Kidney capillary endothelial cell (primary cell): ENCODE data around the gene CPD.
A peak's percentile ranks its signal among the peaks of the same experiment; 100 is the strongest.
"Not testable (repeated sequence)": the region's sequence is repeated elsewhere in the genome, so short reads cannot be mapped to it uniquely, and the experiment has no call there.

ENCODE experiments used
- DNase-seq: peaks from one replicate; pipeline ENCODE4 v3.0.0-alpha.2; 2018; ENCODE audit warnings: low spot score

Gene CPD

GRCh38 chr17:30378825-30379302 is at the start of gene CPD:
Gene CPD, plus strand, starts transcription at chr17:30378927. Its CDS starts 54 bp downstream, at chr17:30378981.
- peak; percentile 93 for DNase-seq

GRCh38 chr17:30332057-30332542 is 46.6 kb upstream of the CPD start:
- DNase-seq, result no peak

DNA sequence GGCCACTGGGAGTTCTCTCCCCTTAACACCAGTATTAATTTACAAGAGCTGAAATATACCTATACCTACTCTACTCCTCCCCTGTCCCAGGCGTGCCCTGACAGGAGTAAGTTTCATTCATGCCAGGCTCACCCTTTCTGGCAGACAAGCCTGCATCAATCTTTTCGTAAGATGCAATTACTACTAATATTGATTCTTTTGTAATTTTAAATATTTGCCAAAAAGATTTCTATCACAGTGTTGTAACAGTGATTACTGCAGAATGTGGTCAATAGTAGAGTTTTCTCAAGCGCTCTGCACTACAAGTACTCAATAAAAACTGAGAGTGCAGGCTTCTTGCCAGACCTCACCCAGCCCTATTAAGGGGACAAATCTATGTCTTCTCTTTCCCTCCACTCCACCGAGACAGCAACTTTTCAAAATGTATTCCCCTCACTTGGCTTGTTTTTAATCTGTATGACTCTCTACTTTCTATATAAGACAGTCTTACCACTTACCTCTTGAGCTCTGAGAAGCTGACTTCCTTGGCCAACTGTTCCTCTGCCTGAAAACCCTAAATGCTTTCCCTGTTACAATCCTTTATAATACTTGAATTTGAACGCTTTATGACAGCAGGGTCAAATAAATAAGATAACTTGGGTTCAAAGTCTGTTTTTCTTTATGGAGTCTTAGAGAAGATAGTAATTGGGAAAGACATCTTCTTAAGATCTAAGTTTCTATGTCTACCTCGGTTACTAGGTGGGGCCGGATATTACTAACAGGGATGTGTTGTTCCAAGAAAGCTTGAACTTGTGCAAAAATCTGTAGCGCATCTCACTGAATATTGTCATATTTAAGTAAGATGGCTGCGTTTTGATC is 45.0 kb upstream of the CPD start, which contains the start of gene TMIGD1:
TMIGD1 (minus strand) TSS at position 555 of the 858 bp plus-strand sequence. CDS start 1,924 bp downstream, outside the sequence.
- no peak for DNase-seq

DNA sequence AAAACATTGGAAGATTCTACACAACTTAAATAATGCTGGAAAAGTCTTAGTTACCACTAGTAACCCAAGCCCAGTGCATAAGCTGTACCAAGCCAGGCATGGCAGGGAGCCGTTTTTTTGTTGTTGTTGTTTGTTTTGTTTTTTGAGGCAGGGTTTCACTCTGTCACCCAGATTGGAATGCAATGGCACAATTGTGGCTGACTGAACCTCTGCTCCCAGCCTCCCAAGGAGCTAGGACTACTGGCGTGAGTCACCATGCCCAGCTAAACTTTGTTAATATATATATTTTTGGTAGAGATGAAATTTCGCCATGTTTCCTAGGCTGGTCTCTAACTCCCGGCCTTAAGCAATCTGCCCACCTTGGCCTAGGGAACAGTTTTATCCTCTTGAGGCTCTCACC is 44.3 kb upstream of the CPD start:
- DNase-seq, result no peak

- DNase-seq, result peak; percentile 66
Observed at GRCh38 chr17:30336369-30337171, 42.2 kb upstream of the CPD start.

DNA sequence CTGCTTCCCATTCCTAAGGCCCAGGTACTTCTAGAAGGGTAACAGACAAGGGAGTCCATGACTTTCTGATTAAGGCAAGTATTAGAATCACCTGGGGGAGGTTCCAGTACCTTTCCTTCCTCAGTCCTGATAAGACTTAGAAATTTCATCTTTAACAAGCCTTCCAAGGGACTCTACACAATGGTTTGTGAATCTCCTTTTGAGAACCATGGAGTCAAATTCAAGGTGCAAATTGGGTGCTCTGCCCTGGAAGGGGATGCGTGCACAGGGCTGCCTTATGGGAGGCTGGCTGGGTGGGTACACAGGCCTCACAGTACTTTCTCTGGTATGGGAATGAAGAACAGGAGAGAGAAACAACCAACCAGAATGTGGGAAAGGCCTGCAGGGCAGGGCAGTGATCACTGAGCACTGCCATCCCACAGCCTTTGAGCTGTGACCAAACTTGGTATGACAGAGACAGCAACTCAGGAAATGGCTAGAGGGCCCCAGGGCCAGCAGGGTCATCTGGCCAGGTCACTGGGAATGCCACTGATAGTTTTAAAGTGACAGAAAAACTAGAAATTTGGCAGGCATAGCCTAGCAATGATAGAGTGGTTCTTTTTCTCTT is 41.2 kb upstream of the CPD start:
- DNase-seq, result no peak

- no peak for DNase-seq
Observed at GRCh38 chr17:30339086-30339485, 39.6 kb upstream of the CPD start.

GRCh38 chr17:30340801-30341356 is 37.8 kb upstream of the CPD start:
- DNase-seq, result no peak

GRCh38 chr17:30341703-30342249 is 37.0 kb upstream of the CPD start:
- no peak for DNase-seq

GRCh38 chr17:30343244-30343643 is 35.5 kb upstream of the CPD start:
- not testable (repeated sequence) for DNase-seq

- no peak for DNase-seq
Observed at GRCh38 chr17:30343796-30344195, 34.9 kb upstream of the CPD start.

DNA sequence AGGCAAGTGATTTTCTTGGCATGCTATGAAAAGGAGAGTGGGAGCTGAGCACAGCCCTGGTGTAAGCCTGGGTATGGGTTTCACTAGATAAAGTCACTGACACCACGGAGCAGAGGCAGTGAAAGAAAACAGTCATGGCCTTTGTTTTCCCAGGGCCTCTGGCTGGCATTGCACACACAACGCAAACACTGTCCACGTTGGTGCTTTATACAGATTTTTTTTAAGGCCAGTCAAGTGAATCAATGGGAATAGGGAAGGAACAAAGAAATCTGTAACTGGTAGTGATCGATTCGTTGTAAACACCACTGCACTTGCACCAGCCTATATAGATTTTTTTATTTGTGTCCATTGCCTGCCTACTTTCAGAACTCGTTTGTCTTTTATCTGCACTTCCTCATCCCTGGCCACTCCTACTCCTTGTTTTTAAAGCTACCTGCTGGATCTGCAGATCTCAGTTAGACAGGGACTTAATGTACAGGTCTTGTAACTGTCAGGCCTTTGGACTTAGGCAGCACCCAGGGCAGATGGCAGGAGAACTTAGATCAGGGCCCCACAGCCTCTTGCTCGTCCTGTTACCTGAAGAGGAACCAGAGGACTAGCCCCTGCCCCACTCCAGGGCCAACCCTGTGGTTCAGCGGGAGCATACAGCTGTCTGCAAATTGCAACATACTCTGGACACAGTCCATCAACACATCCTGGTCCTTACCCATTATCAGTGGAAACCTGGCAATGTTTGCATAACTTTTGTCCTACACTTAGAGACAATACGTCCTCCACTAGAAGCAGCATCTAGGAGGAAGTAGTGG is 34.2 kb upstream of the CPD start:
- DNase-seq, result no peak

DNA sequence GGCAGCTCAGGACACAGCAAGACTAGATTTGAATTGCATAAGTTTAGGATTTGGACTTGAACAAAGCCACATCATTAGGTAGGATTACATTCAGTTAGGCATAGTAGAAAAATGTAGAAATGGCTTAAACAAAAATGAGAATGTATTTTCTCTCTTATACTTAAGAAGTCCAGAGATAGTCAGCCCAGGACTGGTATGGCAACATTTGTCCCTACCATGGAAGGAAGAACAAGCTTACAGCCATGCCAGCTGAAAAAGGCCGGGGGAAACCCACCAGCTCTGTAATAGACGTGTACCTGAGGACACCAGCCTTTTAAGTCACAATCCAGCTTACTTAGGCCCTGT is 33.7 kb upstream of the CPD start:
- no peak for DNase-seq

DNA sequence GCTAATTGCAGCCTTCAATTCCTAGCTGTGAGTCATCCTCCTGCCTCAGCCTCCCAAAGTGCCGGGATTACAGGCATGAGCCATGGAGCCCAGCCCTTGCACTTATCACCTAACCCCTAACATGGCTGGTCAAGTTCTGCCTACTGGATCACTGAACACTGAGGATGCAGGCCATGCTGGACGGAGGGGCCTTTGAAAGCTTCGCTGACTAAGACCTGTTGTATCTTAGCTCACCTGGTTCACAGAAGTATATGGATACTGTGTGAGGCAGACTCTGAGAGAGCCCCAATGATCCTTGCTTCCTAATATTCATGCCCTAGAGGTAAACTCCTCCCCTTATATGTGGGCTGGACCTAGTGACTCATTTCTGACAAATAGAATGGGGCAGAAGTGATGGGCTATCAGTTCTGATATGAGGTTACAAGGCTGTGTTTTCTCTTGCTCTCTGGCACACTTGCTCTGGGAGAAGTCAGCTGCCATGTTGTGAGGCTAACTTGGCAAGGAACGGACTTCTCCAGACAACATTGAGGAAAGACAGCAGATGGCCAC is 33.1 kb upstream of the CPD start:
- no peak for DNase-seq

- no peak for DNase-seq
Observed at GRCh38 chr17:30346221-30346795, 32.4 kb upstream of the CPD start.

DNA sequence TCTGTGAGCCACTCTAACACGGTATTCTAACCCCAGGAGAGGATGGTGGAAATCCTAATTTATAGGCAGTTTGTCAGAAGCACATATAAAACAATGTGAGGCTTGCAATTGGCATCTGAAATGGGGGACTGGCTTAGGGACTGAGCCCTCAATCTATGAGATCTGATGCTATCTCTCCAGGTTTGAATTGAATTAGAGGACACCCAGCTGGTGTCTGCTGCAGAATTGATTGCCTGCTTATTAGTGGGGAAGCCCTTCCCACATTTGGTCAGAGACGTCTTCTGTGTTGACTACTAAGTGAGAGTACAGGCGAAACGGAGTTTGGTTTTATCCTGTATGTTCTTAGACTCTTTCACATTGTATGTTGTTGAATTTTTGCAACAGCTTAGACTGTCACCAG is 31.2 kb upstream of the CPD start:
- DNase-seq, result no peak

DNA sequence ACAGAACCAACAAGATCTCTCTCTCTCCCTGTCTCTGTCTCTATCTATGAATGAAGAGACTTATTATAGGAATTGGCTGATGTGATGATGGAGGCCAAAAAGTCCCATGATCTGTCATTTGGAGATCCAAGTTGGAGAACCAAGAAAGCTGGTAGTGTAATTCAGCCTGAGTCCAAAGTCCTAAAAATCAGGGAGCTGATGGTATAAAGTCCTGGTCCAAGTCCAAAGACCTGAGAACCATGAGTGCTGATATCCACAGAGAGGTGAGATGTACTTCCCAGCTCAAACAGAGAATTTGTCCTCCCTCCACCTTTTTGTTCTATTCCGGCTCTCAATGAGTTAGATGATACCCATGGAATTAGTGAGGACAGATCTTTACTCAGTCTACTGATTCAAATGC is 29.5 kb upstream of the CPD start:
- no peak for DNase-seq

DNA sequence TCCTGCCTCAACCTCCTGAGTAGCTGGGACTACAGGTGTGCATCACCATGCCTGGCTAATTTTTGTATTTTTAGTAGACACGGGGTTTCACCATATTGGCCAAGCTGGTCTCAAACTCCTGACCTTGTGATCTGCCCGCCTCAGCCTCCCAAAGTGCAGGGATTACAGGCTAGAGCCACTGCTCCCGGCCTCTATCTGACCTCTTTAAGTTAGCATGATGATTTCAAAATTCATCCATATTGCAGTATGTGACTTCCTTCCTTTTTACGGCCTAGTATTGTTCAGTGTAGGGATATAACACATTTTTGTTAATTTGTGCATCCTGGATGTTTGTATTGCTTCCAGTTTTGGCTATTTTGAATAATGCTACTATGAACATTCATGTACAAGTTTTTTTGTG is 27.5 kb upstream of the CPD start:
- not testable (repeated sequence) for DNase-seq

DNA sequence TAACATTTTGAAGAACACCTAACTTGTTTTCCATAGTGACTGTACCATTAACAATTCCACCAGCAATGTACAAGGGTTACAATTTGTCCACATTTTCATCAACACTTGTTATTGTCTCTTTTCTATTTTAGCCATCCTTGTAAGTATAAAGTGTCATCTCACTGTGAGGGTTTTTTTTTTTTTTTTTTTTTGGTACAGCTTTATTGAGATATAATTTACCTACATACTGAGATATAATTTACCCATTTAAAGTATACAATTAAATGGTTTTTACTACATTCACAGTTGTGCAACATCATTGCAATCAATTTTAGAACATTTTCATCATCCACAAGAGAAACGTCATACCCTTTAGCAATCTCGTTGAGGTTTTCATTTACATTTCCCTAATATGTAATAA is 27.0 kb upstream of the CPD start:
- no peak for DNase-seq

DNA sequence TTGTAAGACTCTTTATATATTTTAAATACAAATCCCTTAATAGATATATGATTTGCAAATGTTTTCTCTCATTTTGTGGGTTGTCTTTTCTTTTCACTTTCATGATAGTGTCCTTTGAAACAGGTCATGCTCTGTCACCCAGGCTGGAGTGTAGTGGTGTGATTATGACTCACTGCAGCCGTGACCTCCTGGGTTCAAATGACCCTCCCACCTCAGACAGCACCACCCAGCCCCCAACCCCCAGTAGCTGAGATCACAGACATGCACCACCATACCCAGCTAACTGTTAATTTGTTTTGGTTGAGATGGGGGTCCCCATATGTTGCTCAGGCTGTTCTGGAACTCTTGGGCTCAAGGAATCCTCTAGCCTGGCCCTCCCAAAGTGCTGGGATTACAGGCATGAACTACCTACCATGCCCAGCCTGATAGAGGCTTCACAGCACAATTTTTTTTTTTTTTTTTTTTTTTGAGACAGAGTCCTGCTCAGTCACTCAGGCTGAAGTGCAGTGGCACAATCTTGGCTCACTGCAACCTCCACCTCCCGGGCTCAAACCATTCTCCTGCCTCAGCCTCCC is 26.4 kb upstream of the CPD start:
- DNase-seq, result no peak
